ENCODE data around the gene INSM1. TPM values are rescaled to one million over a fixed set of nuclear protein-coding genes. Genes with fewer than 3 reads are reported as not detected.

The INSM1 gene
- polyA plus RNA-seq = not detected

GRCh38 chr20:20367575-20368417, at the start of gene INSM1:
TSS of gene INSM1 (plus strand) at chr20:20368104. CDS start at chr20:20368268, 164 bp downstream.
- H3K4me3 Mint-ChIP-seq = peak within 1 kb of the TSS; percentile 70 to 92 (median 72)
- peaks cover 63% of the 10 kb centered on the region for H3K27me3 Mint-ChIP-seq
- peak within 1 kb of the TSS in 2 of 3 donors; percentile 45 to 74 for H3K27ac Mint-ChIP-seq

GRCh38 chr20:20318365-20319161, 49.3 kb upstream of the INSM1 start:
- H3K36me3 Mint-ChIP-seq = no peaks in the 10 kb centered on the region
- H3K9me3 Mint-ChIP-seq = peaks cover 0 to 8% (median 4%) of the 10 kb centered on the region in 3 donors
- peaks cover 3 to 7% (median 7%) of the 10 kb centered on the region in 3 donors for H3K4me1 Mint-ChIP-seq
- no peak overlapping the region for H3K27ac Mint-ChIP-seq
- peaks cover 1% of the 10 kb centered on the region for H3K27me3 Mint-ChIP-seq
- no peak overlapping the region for H3K4me3 Mint-ChIP-seq

More at GRCh38 chr20:20367575-20368417, at the start of gene INSM1:
- Mint-ChIP-seq H3K4me1 (peaks cover 6 to 13% (median 9%) of the 10 kb centered on the region in 3 donors), H3K36me3 (peaks cover 2% of the 10 kb centered on the region), H3K9me3 (peaks cover 0 to 2% (median 0%) of the 10 kb centered on the region in 3 donors)

- H3K4me3 Mint-ChIP-seq = no peak overlapping the region
- no peaks in the 10 kb centered on the region for H3K36me3 Mint-ChIP-seq
- peaks cover 1% of the 10 kb centered on the region for H3K27me3 Mint-ChIP-seq
- peaks cover 1 to 8% (median 2%) of the 10 kb centered on the region in 3 donors for H3K9me3 Mint-ChIP-seq
- peaks cover 3 to 7% (median 7%) of the 10 kb centered on the region in 3 donors for H3K4me1 Mint-ChIP-seq
- no peak overlapping the region for H3K27ac Mint-ChIP-seq
Observed at GRCh38 chr20:20321134-20321533, 46.8 kb upstream of the INSM1 start.

GRCh38 chr20:20321917-20322316, 46.0 kb upstream of the INSM1 start:
- Mint-ChIP-seq H3K27me3 (peaks cover 1% of the 10 kb centered on the region), H3K4me3 (no peak overlapping the region), H3K9me3 (peaks cover 1 to 8% (median 2%) of the 10 kb centered on the region in 3 donors), H3K36me3 (no peaks in the 10 kb centered on the region), H3K27ac (no peak overlapping the region), H3K4me1 (peaks cover 3 to 7% (median 7%) of the 10 kb centered on the region in 3 donors)

- peaks cover 2 to 8% (median 4%) of the 10 kb centered on the region in 3 donors for H3K9me3 Mint-ChIP-seq
- H3K27me3 Mint-ChIP-seq = peaks cover 1% of the 10 kb centered on the region
- no peak overlapping the region for H3K27ac Mint-ChIP-seq
- no peak overlapping the region for H3K4me3 Mint-ChIP-seq
- no peaks in the 10 kb centered on the region for H3K36me3 Mint-ChIP-seq
- H3K4me1 Mint-ChIP-seq = no peaks in the 10 kb centered on the region
Observed at GRCh38 chr20:20322912-20323311, 45.0 kb upstream of the INSM1 start.

- H3K36me3 Mint-ChIP-seq = peaks cover 1% of the 10 kb centered on the region
- peaks cover 5% of the 10 kb centered on the region for H3K27me3 Mint-ChIP-seq
- no peak overlapping the region for H3K27ac Mint-ChIP-seq
- H3K9me3 Mint-ChIP-seq = peaks cover 0 to 4% (median 0%) of the 10 kb centered on the region in 3 donors
- peaks cover 0 to 1% (median 0%) of the 10 kb centered on the region in 3 donors for H3K4me1 Mint-ChIP-seq
- H3K4me3 Mint-ChIP-seq = no peak overlapping the region
Observed at GRCh38 chr20:20327746-20328145, 40.2 kb upstream of the INSM1 start.

- Mint-ChIP-seq H3K36me3 (peaks cover 1% of the 10 kb centered on the region), H3K27ac (peak overlapping the region in 1 of 3 donors; percentile 77), H3K9me3 (peaks cover 0 to 2% (median 0%) of the 10 kb centered on the region in 3 donors), H3K4me1 (peaks cover 3 to 11% (median 9%) of the 10 kb centered on the region in 3 donors), H3K27me3 (peaks cover 5% of the 10 kb centered on the region), H3K4me3 (no peak overlapping the region)
Observed at GRCh38 chr20:20329564-20329963, 38.3 kb upstream of the INSM1 start.

- Mint-ChIP-seq H3K9me3 (peaks cover 0 to 3% (median 2%) of the 10 kb centered on the region in 3 donors), H3K4me1 (peaks cover 4 to 14% (median 12%) of the 10 kb centered on the region in 3 donors), H3K4me3 (no peak overlapping the region), H3K27me3 (peaks cover 5% of the 10 kb centered on the region), H3K36me3 (peaks cover 1% of the 10 kb centered on the region), H3K27ac (no peak overlapping the region)
Observed at GRCh38 chr20:20331156-20331555, 36.7 kb upstream of the INSM1 start.

GRCh38 chr20:20331817-20332216, 36.1 kb upstream of the INSM1 start:
- Mint-ChIP-seq H3K27me3 (peaks cover 5% of the 10 kb centered on the region), H3K9me3 (peaks cover 0 to 3% (median 2%) of the 10 kb centered on the region in 3 donors), H3K4me3 (no peak overlapping the region), H3K27ac (no peak overlapping the region), H3K4me1 (peaks cover 4 to 14% (median 12%) of the 10 kb centered on the region in 3 donors), H3K36me3 (peaks cover 1% of the 10 kb centered on the region)

GRCh38 chr20:20333866-20334265, 34.0 kb upstream of the INSM1 start:
- H3K9me3 Mint-ChIP-seq = peaks cover 0 to 3% (median 0%) of the 10 kb centered on the region in 3 donors
- H3K4me3 Mint-ChIP-seq = peak overlapping the region; percentile 34 to 76 (median 54)
- peaks cover 5% of the 10 kb centered on the region for H3K27me3 Mint-ChIP-seq
- peaks cover 1% of the 10 kb centered on the region for H3K36me3 Mint-ChIP-seq
- H3K27ac Mint-ChIP-seq = peak overlapping the region; percentile 21 to 83 (median 81)
- H3K4me1 Mint-ChIP-seq = peaks cover 4 to 14% (median 12%) of the 10 kb centered on the region in 3 donors

GRCh38 chr20:20334489-20334888, 33.4 kb upstream of the INSM1 start:
- H3K36me3 Mint-ChIP-seq = no peaks in the 10 kb centered on the region
- H3K27me3 Mint-ChIP-seq = no peaks in the 10 kb centered on the region
- peak overlapping the region; percentile 21 to 83 (median 81) for H3K27ac Mint-ChIP-seq
- H3K9me3 Mint-ChIP-seq = peaks cover 0 to 3% (median 0%) of the 10 kb centered on the region in 3 donors
- H3K4me3 Mint-ChIP-seq = peak overlapping the region; percentile 25 to 76 (median 44)
- peaks cover 4 to 14% (median 12%) of the 10 kb centered on the region in 3 donors for H3K4me1 Mint-ChIP-seq

GRCh38 chr20:20338133-20338730, 29.7 kb upstream of the INSM1 start:
- no peaks in the 10 kb centered on the region for H3K27me3 Mint-ChIP-seq
- peaks cover 2 to 13% (median 11%) of the 10 kb centered on the region in 3 donors for H3K4me1 Mint-ChIP-seq
- no peaks in the 10 kb centered on the region for H3K36me3 Mint-ChIP-seq
- peaks cover 0 to 3% (median 0%) of the 10 kb centered on the region in 3 donors for H3K9me3 Mint-ChIP-seq
- H3K27ac Mint-ChIP-seq = peak overlapping the region in 1 of 3 donors; percentile 20
- no peak overlapping the region for H3K4me3 Mint-ChIP-seq

GRCh38 chr20:20340443-20340842, 27.5 kb upstream of the INSM1 start:
- Mint-ChIP-seq H3K9me3 (peaks cover 0 to 3% (median 3%) of the 10 kb centered on the region in 3 donors), H3K4me1 (no peaks in the 10 kb centered on the region), H3K36me3 (peaks cover 2% of the 10 kb centered on the region), H3K4me3 (peak overlapping the region in 1 of 4 donors; percentile 29), H3K27me3 (peaks cover 13% of the 10 kb centered on the region), H3K27ac (no peak overlapping the region)

- H3K9me3 Mint-ChIP-seq = peaks cover 0 to 3% (median 0%) of the 10 kb centered on the region in 3 donors
- peaks cover 13% of the 10 kb centered on the region for H3K27me3 Mint-ChIP-seq
- H3K36me3 Mint-ChIP-seq = peaks cover 2% of the 10 kb centered on the region
- no peak overlapping the region for H3K4me3 Mint-ChIP-seq
- H3K4me1 Mint-ChIP-seq = no peaks in the 10 kb centered on the region
- no peak overlapping the region for H3K27ac Mint-ChIP-seq
Observed at GRCh38 chr20:20341371-20341770, 26.5 kb upstream of the INSM1 start.
